Tibial artery (tissue), 4 donors: ENCODE measurements around the gene NMBR.
"Not testable (repeated sequence)": the region's sequence is repeated elsewhere in the genome, so short reads cannot be mapped to it uniquely, and the experiment has no call there.

Experiments
- DNase-seq, 2 donors: peaks; one replicate each; pipeline ENCODE4 v3.0.0-alpha.2; 2019
- H3K27ac ChIP-seq, 2 donors: fragments of 200-600 bp; sonication (generic) in 1 of 2; 1 replicate in 1 of 2; 2 replicates in 1 of 2; pipeline ENCODE4 v1.5.1; 2018 to 2019; ENCODE audit warnings: mild to moderate bottlenecking in 1 of 2
- H3K27me3 ChIP-seq, 2 donors: fragments of 200-600 bp; sonication (generic) in 1 of 2; one replicate each; pipeline versions ENCODE4 v1.5.1 to v1.6.0; 2016 to 2019
- H3K36me3 ChIP-seq, 3 donors: fragments of 200-600 bp; sonication (generic) in 2 of 3; one replicate each; pipeline ENCODE4 v1.5.1; 2016 to 2019; ENCODE audit warnings: mild to moderate bottlenecking in 2 of 3
- H3K4me1 ChIP-seq, 4 donors: fragments of 200-600 bp; sonication (generic) in 2 of 4; 1 replicate in 3 of 4; 2 replicates in 1 of 4; pipeline ENCODE4 v1.5.1; 2016 to 2019
- H3K4me3 ChIP-seq, 2 donors: fragments of 200-600 bp; sonication (generic) in 1 of 2; 1 replicate in 1 of 2; 2 replicates in 1 of 2; pipeline ENCODE4 v1.5.1; 2018 to 2019; ENCODE audit warnings: mild to moderate bottlenecking in 2 of 2
- H3K9me3 ChIP-seq, 3 donors: fragments of 200-600 bp; sonication (generic) in 1 of 3; one replicate each; pipeline ENCODE4 v1.5.1; 2016 to 2019
- intact Hi-C: fragments of 100-400 bp; cut with DNase I; formaldehyde crosslinking; loops from one replicate; pipeline ENCODE4 v1.15.0; 2023; ENCODE audit warnings: low total_unique reads
- TF ChIP-seq, protein P1 (sequence below), 2 experiments: fragments of 200-600 bp in 1 of 2; fragments of 450-650 bp in 1 of 2; IDR thresholded peaks; one replicate each; pipeline ENCODE4 v1.5.1; 2017 to 2019; ENCODE audit warnings: antibody characterized with exemption in 2 of 2, mild to moderate bottlenecking in 1 of 2, moderate library complexity in 1 of 2

NMBR gene

DNA sequence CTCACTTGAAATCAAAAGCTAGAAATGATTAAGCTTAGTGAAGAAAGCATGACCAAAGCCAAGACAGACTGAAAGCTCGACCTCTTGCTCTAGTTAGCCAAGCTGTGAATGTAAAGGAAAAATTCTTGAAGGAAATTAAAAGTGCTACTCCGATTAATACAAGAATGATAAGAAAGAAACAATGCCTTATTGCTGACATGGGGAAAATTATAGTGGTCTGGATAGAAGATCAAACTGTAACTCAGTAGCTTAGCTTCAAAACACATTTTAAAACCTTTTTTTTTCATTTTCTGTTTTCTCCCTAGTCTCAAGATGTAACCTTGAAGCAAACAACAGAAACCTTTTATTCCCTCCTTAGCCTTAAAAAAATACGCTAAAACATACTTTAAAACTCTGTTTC, 25.6 kb downstream of the NMBR start:
- intact Hi-C loops, result no loop called here
- TF ChIP-seq, protein P1, sequence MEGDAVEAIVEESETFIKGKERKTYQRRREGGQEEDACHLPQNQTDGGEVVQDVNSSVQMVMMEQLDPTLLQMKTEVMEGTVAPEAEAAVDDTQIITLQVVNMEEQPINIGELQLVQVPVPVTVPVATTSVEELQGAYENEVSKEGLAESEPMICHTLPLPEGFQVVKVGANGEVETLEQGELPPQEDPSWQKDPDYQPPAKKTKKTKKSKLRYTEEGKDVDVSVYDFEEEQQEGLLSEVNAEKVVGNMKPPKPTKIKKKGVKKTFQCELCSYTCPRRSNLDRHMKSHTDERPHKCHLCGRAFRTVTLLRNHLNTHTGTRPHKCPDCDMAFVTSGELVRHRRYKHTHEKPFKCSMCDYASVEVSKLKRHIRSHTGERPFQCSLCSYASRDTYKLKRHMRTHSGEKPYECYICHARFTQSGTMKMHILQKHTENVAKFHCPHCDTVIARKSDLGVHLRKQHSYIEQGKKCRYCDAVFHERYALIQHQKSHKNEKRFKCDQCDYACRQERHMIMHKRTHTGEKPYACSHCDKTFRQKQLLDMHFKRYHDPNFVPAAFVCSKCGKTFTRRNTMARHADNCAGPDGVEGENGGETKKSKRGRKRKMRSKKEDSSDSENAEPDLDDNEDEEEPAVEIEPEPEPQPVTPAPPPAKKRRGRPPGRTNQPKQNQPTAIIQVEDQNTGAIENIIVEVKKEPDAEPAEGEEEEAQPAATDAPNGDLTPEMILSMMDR (IDR thresholded peaks at IDR 0.05), result no peak
- Histone ChIP-seq H3K27ac (no peak overlapping the region), H3K27me3 (no peaks in the 10 kb centered on the region), H3K36me3 (no peaks in the 10 kb centered on the region), H3K4me1 (peaks cover 0 to 8% (median 0%) of the 10 kb centered on the region in 4 donors), H3K9me3 (no peaks in the 10 kb centered on the region), H3K4me3 (no peak overlapping the region)
- DNase-seq, result no peak

DNA sequence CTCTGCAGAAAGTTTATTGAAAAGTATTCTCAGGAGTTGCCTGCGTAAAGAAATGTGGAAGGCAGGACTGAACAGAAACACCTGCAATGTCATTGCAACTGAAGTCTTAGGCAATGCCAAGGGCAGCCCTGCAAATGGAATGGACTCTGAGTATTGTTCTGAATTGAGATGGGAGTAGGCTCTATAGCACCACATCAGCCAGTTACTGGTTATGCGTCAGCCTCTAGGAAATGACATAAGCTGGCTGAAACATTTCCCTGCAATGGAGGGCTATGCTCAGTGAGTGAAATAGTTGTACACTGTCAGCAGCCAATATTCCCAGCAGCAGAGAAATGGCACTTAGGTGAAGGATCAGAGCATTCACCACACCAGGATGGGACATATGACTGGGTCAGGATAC, 28.0 kb downstream of the NMBR start:
- DNase-seq, result no peak
- Histone ChIP-seq H3K36me3 (no peaks in the 10 kb centered on the region), H3K4me3 (no peak overlapping the region), H3K27ac (no peak overlapping the region), H3K4me1 (no peaks in the 10 kb centered on the region), H3K27me3 (no peaks in the 10 kb centered on the region), H3K9me3 (no peaks in the 10 kb centered on the region)
- intact Hi-C loops, result no loop called here
- TF ChIP-seq, protein P1 (IDR thresholded peaks at IDR 0.05), result no peak

DNA sequence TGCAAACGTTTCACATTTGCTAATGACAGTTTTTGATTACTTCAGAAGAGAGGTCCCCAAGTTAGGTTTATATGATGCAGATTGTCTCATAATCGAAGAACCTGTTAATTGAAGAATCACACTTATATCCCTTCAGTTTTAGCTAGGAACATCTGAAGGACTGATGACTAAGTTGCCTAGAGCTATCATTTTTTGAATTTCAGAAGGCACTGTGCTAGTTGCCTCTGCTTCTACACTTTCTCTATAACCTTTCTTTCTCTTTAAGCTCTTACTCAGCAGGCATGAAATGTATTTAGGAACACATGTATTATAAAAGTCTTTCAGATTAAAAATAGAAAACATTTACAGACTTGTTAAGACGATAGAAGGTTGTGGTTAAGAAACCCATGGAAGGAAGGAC, 28.6 kb downstream of the NMBR start:
- no peaks in the 10 kb centered on the region for H3K27me3 ChIP-seq
- H3K9me3 ChIP-seq, result no peaks in the 10 kb centered on the region
- H3K36me3 ChIP-seq, result no peaks in the 10 kb centered on the region
- TF ChIP-seq, protein P1 (IDR thresholded peaks at IDR 0.05), result no peak
- no peaks in the 10 kb centered on the region for H3K4me1 ChIP-seq
- intact Hi-C loops, result no loop called here
- DNase-seq, result no peak
- no peak overlapping the region for H3K4me3 ChIP-seq
- H3K27ac ChIP-seq, result no peak overlapping the region

DNA sequence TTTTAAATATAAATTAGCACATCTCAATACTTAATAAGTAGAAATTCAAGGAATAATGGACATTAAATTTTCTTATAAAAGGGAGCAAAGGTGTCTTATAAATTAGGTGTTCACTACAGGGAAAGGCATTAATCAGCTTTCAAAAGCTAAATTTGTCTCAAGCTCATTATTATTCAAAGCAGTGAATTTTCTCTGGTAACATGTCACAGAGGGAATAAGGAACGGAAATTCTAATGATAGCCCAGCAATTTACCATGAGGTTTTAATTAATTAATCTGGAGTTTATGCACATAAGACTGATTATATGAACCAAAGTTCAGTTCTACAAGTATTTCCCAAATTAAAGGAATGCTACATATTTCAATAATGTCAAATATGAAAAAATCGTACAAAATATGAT, 29.6 kb downstream of the NMBR start:
- no peaks in the 10 kb centered on the region for H3K4me1 ChIP-seq
- intact Hi-C loops, result no loop called here
- TF ChIP-seq, protein P1 (IDR thresholded peaks at IDR 0.05), result no peak
- DNase-seq, result no peak
- H3K27ac ChIP-seq, result no peak overlapping the region
- no peaks in the 10 kb centered on the region for H3K36me3 ChIP-seq
- no peaks in the 10 kb centered on the region for H3K27me3 ChIP-seq
- H3K9me3 ChIP-seq, result no peaks in the 10 kb centered on the region
- no peak overlapping the region for H3K4me3 ChIP-seq

DNA sequence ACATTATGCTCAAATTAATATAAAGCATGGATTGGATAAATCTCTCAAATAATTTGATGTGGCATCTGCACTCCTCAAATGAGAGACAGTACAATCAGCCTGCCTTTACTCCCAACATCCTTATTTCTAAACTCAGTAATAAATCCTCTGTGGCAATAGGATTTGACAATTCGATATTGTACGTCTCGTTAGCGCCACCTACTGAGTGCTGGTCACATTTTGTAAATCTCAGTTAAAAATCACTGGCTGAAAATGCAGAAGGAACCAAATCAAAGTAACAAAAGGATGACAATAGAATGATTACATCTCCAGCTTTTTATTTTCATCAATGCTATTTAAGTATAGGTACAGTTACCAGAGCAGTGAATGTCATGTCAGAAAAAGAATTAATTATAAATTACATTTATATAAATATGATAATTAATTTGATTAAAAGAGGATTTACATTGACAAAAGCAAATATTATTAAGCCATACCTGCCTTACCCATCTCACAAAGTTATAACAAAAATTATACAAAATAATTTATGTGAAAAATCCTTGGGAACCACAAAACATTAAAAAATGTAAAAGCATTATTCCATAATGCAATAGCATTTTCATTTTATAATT, 34.4 kb downstream of the NMBR start:
- Histone ChIP-seq H3K4me3 (no peak overlapping the region), H3K9me3 (no peaks in the 10 kb centered on the region), H3K36me3 (no peaks in the 10 kb centered on the region), H3K4me1 (no peaks in the 10 kb centered on the region), H3K27ac (no peak overlapping the region), H3K27me3 (no peaks in the 10 kb centered on the region)
- intact Hi-C loops, result no loop called here
- TF ChIP-seq, protein P1 (IDR thresholded peaks at IDR 0.05), result peak; percentile 62 to 63
- DNase-seq, result peak; percentile 57 to 73

DNA sequence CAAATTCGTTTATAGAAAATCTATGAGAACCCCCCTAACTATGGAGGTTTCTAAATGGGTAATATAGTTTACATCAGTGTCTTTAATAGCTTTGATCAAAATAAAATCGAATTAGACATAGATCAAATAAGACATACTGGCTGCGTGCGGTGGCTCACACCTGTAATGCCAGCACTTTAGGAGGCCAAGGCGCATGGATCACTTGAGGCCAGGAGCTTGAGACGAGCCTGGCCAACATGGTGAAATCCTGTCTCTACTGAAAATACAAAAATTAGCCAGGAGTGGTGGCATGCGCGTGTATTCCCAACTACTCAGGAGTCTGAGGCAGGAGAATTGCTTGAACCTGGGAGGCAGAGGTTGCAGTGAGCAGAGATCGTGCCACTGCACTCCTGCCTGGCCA, 36.1 kb downstream of the NMBR start:
- H3K36me3 ChIP-seq, H3K4me1 ChIP-seq, H3K4me3 ChIP-seq, H3K27ac ChIP-seq, H3K9me3 ChIP-seq, intact Hi-C loops, DNase-seq, H3K27me3 ChIP-seq: not testable (repeated sequence)

DNA sequence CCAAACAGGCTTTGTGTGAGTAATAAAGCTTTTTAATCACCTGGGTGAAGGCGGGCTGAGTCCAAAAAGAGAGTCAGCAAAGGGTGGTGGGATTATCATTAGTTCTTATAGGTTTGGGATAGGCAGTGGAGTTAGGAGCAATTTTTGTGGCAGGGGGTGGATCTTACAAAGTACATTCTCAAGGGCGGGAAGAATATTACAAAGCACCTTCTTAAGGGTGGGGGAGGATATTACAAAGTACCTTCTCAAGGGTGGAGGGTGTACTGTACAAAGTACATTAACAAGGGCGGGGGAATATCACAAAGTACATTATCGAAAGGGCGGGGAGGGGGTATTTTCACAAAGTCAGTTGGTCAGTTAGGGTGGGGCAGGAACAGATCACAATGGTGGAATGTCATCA, 42.1 kb downstream of the NMBR start:
- intact Hi-C loops, H3K9me3 ChIP-seq, H3K4me3 ChIP-seq, DNase-seq, H3K4me1 ChIP-seq, H3K36me3 ChIP-seq, H3K27me3 ChIP-seq, H3K27ac ChIP-seq: not testable (repeated sequence)
